DOHH2 (cell line): ENCODE results near the gene PTPN9.

Source experiments
- CTCF ChIP-seq: fragments of 200-600 bp; sonication (generic); IDR thresholded peaks from one replicate; pipeline ENCODE4 v1.5.1; 2014; ENCODE audit warnings: antibody characterized with exemption, mild to moderate bottlenecking, low read depth, low read length; ENCODE audit not compliant: poor library complexity, severe bottlenecking
- EZH2phosphoT487 ChIP-seq: fragments of 200-600 bp; sonication (generic); IDR thresholded peaks from 2 replicates; pipeline ENCODE4 v1.6.1; 2017; ENCODE audit warnings: borderline replicate concordance, mild to moderate bottlenecking, antibody characterized with exemption, low read length, moderate library complexity, mixed read lengths

DNA sequence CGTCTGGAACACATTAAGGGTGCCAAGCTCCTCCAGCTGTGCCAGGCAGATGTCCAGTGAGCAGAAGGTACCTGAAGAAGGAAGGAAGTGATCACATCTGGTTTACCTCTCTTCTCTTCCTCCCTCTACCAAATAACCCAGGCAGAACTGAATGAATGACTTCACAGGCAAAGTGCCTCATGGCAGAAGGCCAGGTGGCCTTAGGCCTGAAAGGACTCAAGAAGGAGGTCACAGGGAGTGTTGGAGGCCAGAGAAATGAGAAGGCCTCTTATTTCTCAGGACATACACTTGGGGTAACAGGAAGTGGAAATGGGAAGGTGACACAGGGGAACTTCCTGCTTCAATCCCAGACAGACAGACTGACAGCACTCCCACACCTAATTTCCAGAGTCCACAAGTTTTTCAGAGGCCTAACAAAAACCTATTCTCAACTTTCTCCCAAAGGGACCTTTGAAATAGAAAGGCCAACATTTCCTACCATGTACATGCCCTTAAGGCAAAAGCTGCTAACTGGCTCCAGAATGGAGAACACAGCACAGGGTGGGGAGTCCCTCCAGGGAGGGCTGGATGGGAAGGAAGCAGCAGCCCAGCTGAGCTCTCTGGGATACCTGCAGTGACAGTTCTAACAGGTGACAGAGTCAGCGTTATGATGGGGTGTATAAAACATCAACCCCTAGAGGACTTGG is 110.1 kb downstream of the PTPN9 start:
- TF ChIP-seq CTCF (no peak), EZH2phosphoT487 (no peak)
